GM12878 (cell line): ENCODE results near the gene NOL4L. TPM values are rescaled to one million over a fixed set of nuclear protein-coding genes. Genes with fewer than 3 reads are reported as not detected.

ENCODE experiments used
- ATAC-seq: fragments of 200-7000 bp; cut with Tn5 transposase; 3 replicates; pipeline ENCODE4 v1.9.1; 2020; ENCODE audit warnings: mild to moderate bottlenecking, moderate library complexity
- BruUV-seq: library from RNA; stranded (reverse); fragments of 400-500 nt; replicated peaks from 2 replicates; lab custom pipeline; 2021; lab: Mats Ljungman, UMichigan
- CTCF ChIA-PET: fragments of 300-600 bp; sonication (Branson Sonifier 250); formaldehyde crosslinking; extraction: SDS; loops from one replicate; lab custom pipeline; 2021; ENCODE audit warnings: inconsistent platforms; lab: Yijun Ruan, JAX
- POLR2A ChIA-PET: fragments of 350-600 bp; formaldehyde crosslinking; extraction: SDS; loops from one replicate; lab custom pipeline; 2021; ENCODE audit warnings: inconsistent platforms; lab: Charles Lee
- RAD21 ChIA-PET: fragments of 300-600 bp; sonication (Branson Sonifier 250); formaldehyde crosslinking; loops from one replicate; lab custom pipeline; 2023; ENCODE audit warnings: antibody characterized with exemption; ENCODE audit not compliant: unreplicated experiment; lab: Charles Lee
- SMC1A ChIA-PET: fragments of 300-600 bp; sonication (Branson Sonifier 250); formaldehyde crosslinking; loops from one replicate; lab custom pipeline; 2023; ENCODE audit not compliant: unreplicated experiment, uncharacterized antibody; lab: Charles Lee
- DNase-seq: peaks from one replicate; pipeline ENCODE4 v3.0.0-alpha.2; 2011; ENCODE audit warnings: low read depth, low spot score
- FAIRE-seq: peaks from 3 replicates; lab custom pipeline; 2011; peaks lifted over from hg19 to GRCh38; lab: Jason Lieb, UNC
- H2AFZ ChIP-seq: 2 replicates; pipeline ENCODE4 v1.6.0; 2011; ENCODE audit warnings: low read depth, low read length, control low read depth; ENCODE audit not compliant: control insufficient read depth
- H3K27ac ChIP-seq: 2 replicates; pipeline ENCODE4 v1.5.1; 2011; ENCODE audit warnings: control low read depth; ENCODE audit not compliant: control insufficient read depth, insufficient read depth
- H3K27me3 ChIP-seq, 2 experiments: replicated peaks in 1 of 2; 2 replicates each; pipeline versions ENCODE4 v1.6.0 to v1.6.1; 2011; ENCODE audit warnings: low read length in 1 of 2; ENCODE audit not compliant: control insufficient read depth in 2 of 2, insufficient read depth in 2 of 2
- H3K36me3 ChIP-seq, 2 experiments: 2 replicates each; pipeline ENCODE4 v1.5.1; 2011; ENCODE audit warnings: low read length in 1 of 2; ENCODE audit not compliant: control insufficient read depth in 2 of 2, insufficient read depth in 2 of 2
- H3K4me1 ChIP-seq: 2 replicates; pipeline ENCODE4 v1.6.1; 2011; ENCODE audit warnings: mild to moderate bottlenecking, low read length, moderate library complexity, mixed read lengths; ENCODE audit not compliant: control insufficient read depth, insufficient read depth
- H3K4me2 ChIP-seq: 2 replicates; pipeline ENCODE4 v1.6.0; 2011; ENCODE audit warnings: control low read depth; ENCODE audit not compliant: control insufficient read depth, insufficient read depth
- H3K4me3 ChIP-seq: fragments of 200-600 bp; sonication (generic); 2 replicates; pipeline ENCODE4 v1.5.1; 2016
- H3K79me2 ChIP-seq: 2 replicates; pipeline ENCODE4 v1.6.0; 2011; ENCODE audit warnings: low read length; ENCODE audit not compliant: control insufficient read depth, insufficient read depth
- H3K9ac ChIP-seq: 2 replicates; pipeline ENCODE4 v1.8.0; 2011; ENCODE audit warnings: low read length, control low read depth, mixed read lengths; ENCODE audit not compliant: control insufficient read depth, insufficient read depth
- H3K9me3 ChIP-seq: replicated peaks from 3 replicates; pipeline ENCODE4 v1.5.1; 2011; ENCODE audit warnings: mild to moderate bottlenecking, low read length; ENCODE audit not compliant: control insufficient read depth, insufficient read depth
- H4K20me1 ChIP-seq: 2 replicates; pipeline ENCODE4 v1.6.0; 2011; ENCODE audit not compliant: control insufficient read depth, insufficient read depth
- ATF7 ChIP-seq: fragments of 450-650 bp; IDR thresholded peaks from 2 replicates; pipeline ENCODE4 v1.6.1; 2016; ENCODE audit warnings: low read depth, mild to moderate bottlenecking
- CHD1 ChIP-seq: IDR thresholded peaks from 2 replicates; pipeline ENCODE4 v1.6.1; 2012; ENCODE audit warnings: low read depth, low read length, improper control_type of control experiment
- CHD2 ChIP-seq: IDR thresholded peaks from 2 replicates; pipeline ENCODE4 v1.6.1; 2011; ENCODE audit warnings: low read depth, low read length, improper control_type of control experiment, borderline replicate concordance
- CREM ChIP-seq: IDR thresholded peaks from 2 replicates; pipeline ENCODE4 v1.6.1; 2014; ENCODE audit warnings: antibody characterized with exemption, low read depth
- FOXK2 ChIP-seq: fragments of 450-650 bp; IDR thresholded peaks from 2 replicates; pipeline ENCODE4 v1.6.1; 2017; ENCODE audit warnings: mild to moderate bottlenecking, moderate library complexity
- IRF4 ChIP-seq: IDR thresholded peaks from 2 replicates; pipeline ENCODE4 v1.6.1; 2011; ENCODE audit warnings: low read depth, low read length
- RFX5 ChIP-seq: IDR thresholded peaks from 2 replicates; pipeline ENCODE4 v1.6.1; 2011; ENCODE audit warnings: low read depth, low read length, improper control_type of control experiment
- SREBF1 ChIP-seq: IDR thresholded peaks from 2 replicates; pipeline ENCODE4 v1.6.1; 2012; ENCODE audit warnings: mild to moderate bottlenecking, low read length
- WGBS: methylation state at CpG from one replicate; pipeline ENCODE4 v1.1.6; 2016; ENCODE audit warnings: low lambda C conversion rate; ENCODE audit not compliant: insufficient replicate concordance, insufficient coverage; ENCODE audit errors: missing lambda C conversion rate; 5-methylcytosine and 5-hydroxymethylcytosine counted together
- in situ Hi-C: fragments of 300-500 bp; cut with MboI; formaldehyde crosslinking; loops from 9 replicates; pipeline ENCODE4 v1.14.3; 2018; ENCODE audit warnings: mixed read lengths
- intact Hi-C: fragments of 100-400 bp; cut with micrococcal nuclease; formaldehyde crosslinking; loops from one replicate; pipeline ENCODE4 v1.14.2; 2022; ENCODE audit not compliant: unreplicated experiment
- polyA plus RNA-seq, 11 experiments: library from polyadenylated mRNA; depleted of rRNA in 4 of 11; unstranded in 6 of 11; stranded (reverse) in 5 of 11; fragments of >200 nt; fragmentation: Nextera tagmentation in 4 of 11; fragmentation: Illumina TruSeq in 1 of 11; extraction: Ambion mirVana in 4 of 11; extraction: Trizol in 1 of 11; gene quantifications; 1 replicate in 1 of 11; 2 replicates in 10 of 11; pipeline versions ENCODE4 v1.2.1 to v1.2.3, GENCODE V29; 2011 to 2016; ENCODE audit warnings: inconsistent platforms in 2 of 11, missing spikeins in 2 of 11, low read depth in 1 of 11
- total RNA-seq, 4 experiments: library from RNA; depleted of rRNA in 3 of 4; stranded (reverse); fragments of >200 nt in 3 of 4; fragmentation: Illumina TruSeq in 1 of 4; extraction: Trizol in 1 of 4; gene quantifications; 2 replicates each; pipeline versions ENCODE4 v1.2.1 to v1.2.3, GENCODE V29; 2013 to 2021
- TF ChIP-seq, protein P1 (sequence below): fragments of 450-650 bp; formaldehyde crosslinking; IDR thresholded peaks from 2 replicates; pipeline ENCODE4 v1.4.0; 2020; ENCODE audit warnings: mild to moderate bottlenecking, moderate library complexity
- TF ChIP-seq, protein P2 (sequence below), 3 experiments: IDR thresholded peaks in 2 of 3; conservative IDR thresholded peaks in 1 of 3; 2 replicates each; pipeline ENCODE4 v1.5.1; 2011; ENCODE audit warnings: low read depth in 3 of 3, low read length in 3 of 3, mild to moderate bottlenecking in 3 of 3, control low read depth in 2 of 3, moderate library complexity in 2 of 3, inconsistent platforms in 1 of 3, mixed read lengths in 1 of 3; ENCODE audit not compliant: control insufficient read depth in 2 of 3, insufficient read depth in 1 of 3; ENCODE audit errors: extremely low read depth in 1 of 3
- TF ChIP-seq, protein P3 (sequence below): IDR thresholded peaks from 2 replicates; pipeline ENCODE4 v1.6.1; 2012; ENCODE audit warnings: low read depth, low read length, improper control_type of control experiment
- TF ChIP-seq, protein P4 (sequence below): IDR thresholded peaks from 2 replicates; pipeline ENCODE4 v1.6.1; 2012; ENCODE audit warnings: mild to moderate bottlenecking, low read depth, low read length

The NOL4L gene
- total and polyA plus RNA-seq, 10 of the 15 experiments (the other 5 are each of a cell fraction or from before 2014, with no cell fraction given) = 2.3 to 24.0 (median 8.0) TPM

DNA sequence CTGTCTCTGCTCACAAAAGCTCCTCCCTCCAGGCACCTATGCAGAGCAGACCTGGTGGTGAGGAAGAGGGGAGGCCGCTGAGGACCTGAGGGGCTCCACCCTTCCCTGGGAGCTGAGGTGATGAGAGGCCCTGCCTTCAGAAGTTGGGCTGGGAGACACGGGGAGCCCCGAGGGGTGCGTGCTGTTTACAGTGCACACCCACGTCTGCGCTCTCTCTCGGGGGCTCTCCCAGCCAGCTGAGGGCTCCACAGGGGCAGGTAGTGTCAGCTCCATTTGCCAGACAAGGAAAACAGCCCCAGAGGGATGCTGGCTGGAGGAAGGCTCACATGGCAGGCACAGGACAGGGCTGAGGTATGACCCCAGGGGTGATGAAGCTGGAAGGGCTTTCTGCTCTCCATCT is 13.5 kb upstream of the NOL4L start:
- DNase-seq = no peak
- in situ Hi-C loops = no loop called here
- CTCF ChIA-PET = interaction anchor here (1.9 kb wide), 1 partner anchor 75 kb away, joined by 5 read pairs; no protein-coding TSS in a partner anchor
- TF ChIP-seq, protein P1, sequence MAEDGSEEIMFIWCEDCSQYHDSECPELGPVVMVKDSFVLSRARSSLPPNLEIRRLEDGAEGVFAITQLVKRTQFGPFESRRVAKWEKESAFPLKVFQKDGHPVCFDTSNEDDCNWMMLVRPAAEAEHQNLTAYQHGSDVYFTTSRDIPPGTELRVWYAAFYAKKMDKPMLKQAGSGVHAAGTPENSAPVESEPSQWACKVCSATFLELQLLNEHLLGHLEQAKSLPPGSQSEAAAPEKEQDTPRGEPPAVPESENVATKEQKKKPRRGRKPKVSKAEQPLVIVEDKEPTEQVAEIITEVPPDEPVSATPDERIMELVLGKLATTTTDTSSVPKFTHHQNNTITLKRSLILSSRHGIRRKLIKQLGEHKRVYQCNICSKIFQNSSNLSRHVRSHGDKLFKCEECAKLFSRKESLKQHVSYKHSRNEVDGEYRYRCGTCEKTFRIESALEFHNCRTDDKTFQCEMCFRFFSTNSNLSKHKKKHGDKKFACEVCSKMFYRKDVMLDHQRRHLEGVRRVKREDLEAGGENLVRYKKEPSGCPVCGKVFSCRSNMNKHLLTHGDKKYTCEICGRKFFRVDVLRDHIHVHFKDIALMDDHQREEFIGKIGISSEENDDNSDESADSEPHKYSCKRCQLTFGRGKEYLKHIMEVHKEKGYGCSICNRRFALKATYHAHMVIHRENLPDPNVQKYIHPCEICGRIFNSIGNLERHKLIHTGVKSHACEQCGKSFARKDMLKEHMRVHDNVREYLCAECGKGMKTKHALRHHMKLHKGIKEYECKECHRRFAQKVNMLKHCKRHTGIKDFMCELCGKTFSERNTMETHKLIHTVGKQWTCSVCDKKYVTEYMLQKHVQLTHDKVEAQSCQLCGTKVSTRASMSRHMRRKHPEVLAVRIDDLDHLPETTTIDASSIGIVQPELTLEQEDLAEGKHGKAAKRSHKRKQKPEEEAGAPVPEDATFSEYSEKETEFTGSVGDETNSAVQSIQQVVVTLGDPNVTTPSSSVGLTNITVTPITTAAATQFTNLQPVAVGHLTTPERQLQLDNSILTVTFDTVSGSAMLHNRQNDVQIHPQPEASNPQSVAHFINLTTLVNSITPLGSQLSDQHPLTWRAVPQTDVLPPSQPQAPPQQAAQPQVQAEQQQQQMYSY = no peak
- no peak for TF ChIP-seq FOXK2
- TF ChIP-seq IRF4 = no peak
- TF ChIP-seq, protein P2, sequence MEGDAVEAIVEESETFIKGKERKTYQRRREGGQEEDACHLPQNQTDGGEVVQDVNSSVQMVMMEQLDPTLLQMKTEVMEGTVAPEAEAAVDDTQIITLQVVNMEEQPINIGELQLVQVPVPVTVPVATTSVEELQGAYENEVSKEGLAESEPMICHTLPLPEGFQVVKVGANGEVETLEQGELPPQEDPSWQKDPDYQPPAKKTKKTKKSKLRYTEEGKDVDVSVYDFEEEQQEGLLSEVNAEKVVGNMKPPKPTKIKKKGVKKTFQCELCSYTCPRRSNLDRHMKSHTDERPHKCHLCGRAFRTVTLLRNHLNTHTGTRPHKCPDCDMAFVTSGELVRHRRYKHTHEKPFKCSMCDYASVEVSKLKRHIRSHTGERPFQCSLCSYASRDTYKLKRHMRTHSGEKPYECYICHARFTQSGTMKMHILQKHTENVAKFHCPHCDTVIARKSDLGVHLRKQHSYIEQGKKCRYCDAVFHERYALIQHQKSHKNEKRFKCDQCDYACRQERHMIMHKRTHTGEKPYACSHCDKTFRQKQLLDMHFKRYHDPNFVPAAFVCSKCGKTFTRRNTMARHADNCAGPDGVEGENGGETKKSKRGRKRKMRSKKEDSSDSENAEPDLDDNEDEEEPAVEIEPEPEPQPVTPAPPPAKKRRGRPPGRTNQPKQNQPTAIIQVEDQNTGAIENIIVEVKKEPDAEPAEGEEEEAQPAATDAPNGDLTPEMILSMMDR (IDR thresholded peaks at IDR 0.05 in 2 of 3, conservative IDR thresholded peaks at IDR 0.05 in 1 of 3; ENCODE audit: control insufficient read depth in 2 of 3, extremely low read depth in 1 of 3, insufficient read depth in 1 of 3, low read depth in 3 of 3, low read length in 3 of 3) = no peak
- no peak for TF ChIP-seq CREM
- no peak for TF ChIP-seq ATF7
- TF ChIP-seq SREBF1 = no peak
- TF ChIP-seq CHD1 = no peak
- TF ChIP-seq CHD2 = no peak
- TF ChIP-seq, protein P3, sequence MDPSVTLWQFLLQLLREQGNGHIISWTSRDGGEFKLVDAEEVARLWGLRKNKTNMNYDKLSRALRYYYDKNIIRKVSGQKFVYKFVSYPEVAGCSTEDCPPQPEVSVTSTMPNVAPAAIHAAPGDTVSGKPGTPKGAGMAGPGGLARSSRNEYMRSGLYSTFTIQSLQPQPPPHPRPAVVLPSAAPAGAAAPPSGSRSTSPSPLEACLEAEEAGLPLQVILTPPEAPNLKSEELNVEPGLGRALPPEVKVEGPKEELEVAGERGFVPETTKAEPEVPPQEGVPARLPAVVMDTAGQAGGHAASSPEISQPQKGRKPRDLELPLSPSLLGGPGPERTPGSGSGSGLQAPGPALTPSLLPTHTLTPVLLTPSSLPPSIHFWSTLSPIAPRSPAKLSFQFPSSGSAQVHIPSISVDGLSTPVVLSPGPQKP = no peak
- no peak for TF ChIP-seq RFX5
- TF ChIP-seq, protein P4, sequence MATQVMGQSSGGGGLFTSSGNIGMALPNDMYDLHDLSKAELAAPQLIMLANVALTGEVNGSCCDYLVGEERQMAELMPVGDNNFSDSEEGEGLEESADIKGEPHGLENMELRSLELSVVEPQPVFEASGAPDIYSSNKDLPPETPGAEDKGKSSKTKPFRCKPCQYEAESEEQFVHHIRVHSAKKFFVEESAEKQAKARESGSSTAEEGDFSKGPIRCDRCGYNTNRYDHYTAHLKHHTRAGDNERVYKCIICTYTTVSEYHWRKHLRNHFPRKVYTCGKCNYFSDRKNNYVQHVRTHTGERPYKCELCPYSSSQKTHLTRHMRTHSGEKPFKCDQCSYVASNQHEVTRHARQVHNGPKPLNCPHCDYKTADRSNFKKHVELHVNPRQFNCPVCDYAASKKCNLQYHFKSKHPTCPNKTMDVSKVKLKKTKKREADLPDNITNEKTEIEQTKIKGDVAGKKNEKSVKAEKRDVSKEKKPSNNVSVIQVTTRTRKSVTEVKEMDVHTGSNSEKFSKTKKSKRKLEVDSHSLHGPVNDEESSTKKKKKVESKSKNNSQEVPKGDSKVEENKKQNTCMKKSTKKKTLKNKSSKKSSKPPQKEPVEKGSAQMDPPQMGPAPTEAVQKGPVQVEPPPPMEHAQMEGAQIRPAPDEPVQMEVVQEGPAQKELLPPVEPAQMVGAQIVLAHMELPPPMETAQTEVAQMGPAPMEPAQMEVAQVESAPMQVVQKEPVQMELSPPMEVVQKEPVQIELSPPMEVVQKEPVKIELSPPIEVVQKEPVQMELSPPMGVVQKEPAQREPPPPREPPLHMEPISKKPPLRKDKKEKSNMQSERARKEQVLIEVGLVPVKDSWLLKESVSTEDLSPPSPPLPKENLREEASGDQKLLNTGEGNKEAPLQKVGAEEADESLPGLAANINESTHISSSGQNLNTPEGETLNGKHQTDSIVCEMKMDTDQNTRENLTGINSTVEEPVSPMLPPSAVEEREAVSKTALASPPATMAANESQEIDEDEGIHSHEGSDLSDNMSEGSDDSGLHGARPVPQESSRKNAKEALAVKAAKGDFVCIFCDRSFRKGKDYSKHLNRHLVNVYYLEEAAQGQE = no peak

More for the DNA sequence above, 13.5 kb upstream of the NOL4L start:
- H3K27me3 ChIP-seq = no peaks in the 10 kb centered on the region
- H3K4me2 ChIP-seq = no peak overlapping the region
- ATAC-seq (no peak), FAIRE-seq (no peak)
- ChIA-PET SMC1A (no interaction called here), POLR2A (interaction anchor here (1.7 kb wide), 1 partner anchor 9 kb away, joined by 5 read pairs; no protein-coding TSS in a partner anchor), RAD21 (no interaction called here)
- no peak overlapping the region for H2AFZ ChIP-seq
- intact Hi-C loops = loop anchor here (10.0 kb wide), 1 partner anchor 46 kb away; no protein-coding TSS in a partner anchor
- no peaks in the 10 kb centered on the region for H3K79me2 ChIP-seq
- H3K9ac ChIP-seq = no peak overlapping the region
- no peaks in the 10 kb centered on the region for H4K20me1 ChIP-seq
- no peak overlapping the region for H3K4me3 ChIP-seq
- H3K27ac ChIP-seq = no peak overlapping the region
- no peaks in the 10 kb centered on the region for H3K9me3 ChIP-seq
- H3K4me1 ChIP-seq = peaks cover 29% of the 10 kb centered on the region
- 48% methylated on average over 7 of the region's 7 CpGs for WGBS
- no TSS peak for BruUV-seq
- H3K36me3 ChIP-seq = no peaks in the 10 kb centered on the region
